Hematopoietic multipotent progenitor cell (in vitro differentiated cells): Measurements from ENCODE around the gene PATJ. TPM values are rescaled to one million over a fixed set of nuclear protein-coding genes. Genes with fewer than 3 reads are reported as not detected.
"Not testable (repeated sequence)": the region's sequence is repeated elsewhere in the genome, so short reads cannot be mapped to it uniquely, and the experiment has no call there.

Experiments used
- DNase-seq, 3 donors: peaks; one replicate each; pipeline ENCODE4 v3.0.0-alpha.2; 2011 to 2015; ENCODE audit warnings: low read depth in 2 of 3, low spot score in 2 of 3
- small RNA-seq: library from RNA; depleted of rRNA; stranded (forward); fragments of <200 nt; gene quantifications from one replicate; pipeline ENCODE3, GENCODE V24; 2012
- total RNA-seq: library from RNA; depleted of rRNA; stranded (reverse); fragments of >200 nt; gene quantifications from one replicate; pipeline ENCODE4 v1.2.3, GENCODE V29; 2012

Gene PATJ
- total RNA-seq, 1 donor = 4.6 TPM

DNA sequence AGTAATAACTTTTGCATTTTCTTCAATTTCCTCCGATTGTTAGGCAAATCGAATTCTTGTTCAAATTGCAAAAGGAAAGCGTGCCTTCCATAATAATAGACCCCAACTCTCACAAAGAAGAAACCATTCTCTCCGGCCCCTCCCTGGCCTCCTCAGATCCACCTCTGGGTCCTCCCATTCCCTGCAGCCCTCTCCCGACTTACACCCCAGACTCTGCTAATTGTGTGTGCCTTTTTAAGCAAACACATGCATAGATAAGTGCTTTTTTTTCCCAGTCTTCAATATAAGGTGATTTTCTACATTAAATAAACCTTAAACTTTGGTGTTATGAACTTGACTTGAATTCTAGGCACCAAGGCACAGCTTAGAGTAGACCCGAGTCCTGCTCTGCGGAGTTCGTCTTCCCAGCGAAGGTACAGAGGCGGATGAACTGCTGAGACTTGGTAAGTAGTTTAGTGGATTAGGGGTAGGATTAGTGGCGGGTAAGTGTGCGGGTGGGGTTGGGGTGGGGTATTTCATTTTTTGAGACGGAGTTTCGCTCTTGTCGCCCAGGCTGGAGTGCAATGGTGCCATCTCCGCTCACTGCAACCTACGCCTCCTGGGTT lies 453.9 kb downstream of the PATJ start:
- DNase-seq = no peak

DNA sequence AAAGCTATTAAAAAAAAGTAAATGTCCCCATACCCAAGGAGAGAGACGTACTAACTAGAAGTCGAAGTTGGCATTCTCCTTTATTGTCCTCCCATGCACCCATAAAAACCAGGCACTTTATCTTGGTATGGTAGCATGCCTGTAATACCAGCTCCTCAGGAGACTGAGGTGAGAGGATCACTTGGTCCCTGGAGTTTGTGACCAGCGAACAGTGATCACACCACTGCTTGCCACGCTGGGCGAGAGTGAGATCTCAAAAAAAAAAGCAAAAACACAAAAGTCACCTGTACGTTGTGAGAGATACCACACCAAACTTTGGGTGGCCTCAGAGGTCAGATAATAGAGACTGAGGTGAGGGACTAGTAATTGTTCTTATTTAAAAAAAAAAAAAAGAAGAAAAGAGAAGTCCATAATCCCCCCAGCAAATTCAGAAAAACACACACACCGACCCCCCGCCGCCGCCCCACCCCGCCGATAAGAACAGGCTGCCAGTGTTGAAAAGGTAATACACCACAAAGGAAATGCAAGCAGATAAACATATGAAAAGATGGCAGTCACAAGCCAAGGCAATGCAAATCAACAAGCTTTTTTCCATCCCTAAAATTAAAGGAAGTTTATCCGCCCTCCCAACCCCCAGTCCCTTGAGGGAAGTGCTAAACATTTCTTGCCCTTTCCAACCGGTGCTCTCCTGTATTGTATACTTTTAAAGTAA lies 455.9 kb downstream of the PATJ start:
- DNase-seq = no peak

DNA sequence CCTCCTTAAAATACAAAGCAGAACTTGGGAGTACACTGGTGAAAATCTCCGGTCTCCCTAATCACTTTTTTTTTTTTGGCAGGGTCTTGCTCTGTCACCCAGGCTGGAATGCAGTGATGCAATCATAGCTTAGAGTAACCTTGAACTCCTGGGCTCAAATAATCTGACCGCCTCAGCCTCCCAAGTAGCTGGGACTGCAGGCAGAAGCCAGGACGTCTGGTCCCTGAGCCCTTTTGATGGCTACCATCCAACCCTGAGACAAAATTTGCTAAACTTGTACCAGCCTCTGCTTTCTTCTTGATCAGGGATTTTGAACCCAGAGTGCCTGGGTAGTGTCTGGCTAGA lies 456.5 kb downstream of the PATJ start:
- no peak for DNase-seq

DNA sequence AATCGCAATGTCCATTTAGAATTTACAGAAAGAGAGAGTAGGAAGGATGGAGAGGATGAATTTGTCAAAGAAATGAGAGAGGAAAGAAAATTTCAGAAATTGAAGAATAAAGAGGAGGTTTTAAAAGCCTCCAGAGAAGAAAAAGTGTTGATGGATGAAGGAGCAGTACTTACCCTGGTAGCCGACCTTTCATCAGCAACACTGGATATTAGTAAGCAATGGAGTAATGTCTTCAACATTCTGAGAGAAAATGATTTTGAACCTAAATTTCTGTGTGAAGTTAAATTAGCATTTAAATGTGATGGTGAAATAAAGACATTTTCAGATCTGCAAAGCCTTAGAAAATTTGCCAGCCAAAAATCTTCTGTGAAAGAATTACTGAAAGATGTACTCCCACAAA lies 464.9 kb downstream of the PATJ start:
- DNase-seq = no peak

DNA sequence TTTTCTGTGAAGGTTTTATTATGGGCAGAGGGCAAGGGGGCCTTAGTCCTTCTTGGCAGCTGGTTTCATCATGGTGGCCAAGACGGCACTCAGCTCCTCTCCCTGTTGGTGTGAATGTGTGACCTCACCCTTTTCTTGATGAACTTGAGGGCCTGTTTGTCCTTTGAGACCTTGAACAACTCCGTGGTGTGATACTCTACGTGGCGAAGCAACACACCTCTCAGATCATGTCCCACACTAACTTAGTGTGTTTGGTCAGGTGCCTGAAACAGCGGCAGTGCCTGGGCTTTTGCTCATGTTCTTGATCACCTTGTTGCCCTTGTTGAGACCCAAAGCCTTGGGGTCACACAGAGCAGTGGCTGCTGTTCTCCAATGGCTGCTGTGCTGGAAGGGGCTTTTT lies 465.8 kb downstream of the PATJ start:
- DNase-seq = no peak

DNA sequence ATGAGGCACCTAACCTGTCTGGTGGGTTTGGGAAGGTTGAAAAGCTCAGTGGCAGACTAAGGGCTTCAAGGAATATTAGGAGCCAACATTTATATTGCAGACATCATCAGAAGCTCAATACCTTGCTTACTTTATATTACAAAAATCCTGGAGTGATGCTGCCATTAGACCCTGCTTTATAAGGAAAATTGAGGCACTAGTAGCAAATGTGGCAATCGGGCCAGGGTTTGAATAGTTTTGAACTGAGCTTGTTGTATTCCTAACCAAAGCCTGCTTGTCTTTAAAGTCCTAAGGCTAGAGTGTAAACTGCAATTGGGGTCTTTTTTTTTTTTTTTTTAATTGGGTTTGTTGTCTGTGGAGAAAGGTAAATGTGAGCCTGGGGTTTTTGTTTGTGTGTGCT lies 466.7 kb downstream of the PATJ start:
- DNase-seq = no peak

DNA sequence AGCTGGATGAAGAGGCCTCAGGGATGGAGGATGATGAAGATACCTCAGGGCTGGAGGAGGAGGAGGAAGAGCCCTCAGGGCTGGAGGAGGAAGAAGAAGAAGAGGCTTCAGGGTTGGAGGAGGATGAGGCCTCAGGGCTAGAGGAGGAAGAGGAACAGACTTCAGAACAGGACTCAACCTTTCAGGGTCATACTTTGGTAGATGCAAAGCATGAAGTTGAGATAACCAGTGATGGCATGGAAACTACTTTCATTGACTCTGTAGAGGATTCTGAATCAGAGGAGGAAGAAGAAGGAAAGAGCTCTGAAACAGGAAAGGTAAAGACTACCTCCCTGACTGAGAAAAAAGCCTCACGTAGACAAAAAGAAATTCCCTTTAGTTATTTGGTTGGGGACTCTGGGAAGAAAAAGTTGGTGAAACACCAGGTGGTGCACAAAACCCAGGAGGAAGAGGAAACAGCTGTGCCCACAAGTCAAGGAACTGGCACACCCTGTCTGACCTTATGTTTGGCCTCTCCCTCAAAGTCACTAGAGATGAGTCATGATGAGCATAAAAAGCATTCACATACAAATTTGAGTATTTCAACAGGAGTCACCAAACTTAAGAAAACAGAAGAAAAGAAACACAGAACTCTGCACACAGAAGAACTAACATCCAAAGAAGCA lies 467.8 kb downstream of the PATJ start:
- DNase-seq = no peak

DNA sequence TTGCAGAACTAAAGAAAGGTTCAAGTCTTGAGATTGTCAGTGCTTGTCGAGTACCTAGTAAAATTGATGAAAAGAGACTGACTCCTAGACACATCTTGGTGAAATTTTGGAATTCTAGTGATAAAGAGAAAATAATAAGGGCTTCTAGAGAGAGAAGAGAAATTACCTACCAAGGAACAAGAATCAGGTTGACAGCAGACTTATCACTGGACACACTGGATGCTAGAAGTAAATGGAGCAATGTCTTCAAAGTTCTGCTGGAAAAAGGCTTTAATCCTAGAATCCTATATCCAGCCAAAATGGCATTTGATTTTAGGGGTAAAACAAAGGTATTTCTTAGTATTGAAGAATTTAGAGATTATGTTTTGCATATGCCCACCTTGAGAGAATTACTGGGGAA lies 468.7 kb downstream of the PATJ start:
- DNase-seq = no peak

DNA sequence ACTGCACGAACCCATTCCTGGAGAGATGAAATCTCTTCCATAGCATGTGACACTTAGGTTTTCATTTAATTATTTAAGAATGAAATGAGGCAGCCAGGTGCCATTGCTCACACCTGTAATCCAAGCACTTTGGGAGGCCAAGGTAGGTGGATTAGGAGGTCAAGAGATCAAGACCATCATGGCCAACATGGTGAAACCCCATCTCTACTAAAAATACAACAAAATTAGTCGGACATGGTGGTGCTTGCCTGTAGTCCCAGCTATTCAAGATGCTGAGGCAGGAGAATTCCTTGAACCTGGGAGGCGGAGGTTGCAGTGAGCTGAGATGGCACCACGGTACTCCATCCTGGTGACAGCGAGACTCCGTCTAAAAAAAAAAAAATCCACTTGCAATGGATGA lies 470.1 kb downstream of the PATJ start:
- no peak for DNase-seq

DNA sequence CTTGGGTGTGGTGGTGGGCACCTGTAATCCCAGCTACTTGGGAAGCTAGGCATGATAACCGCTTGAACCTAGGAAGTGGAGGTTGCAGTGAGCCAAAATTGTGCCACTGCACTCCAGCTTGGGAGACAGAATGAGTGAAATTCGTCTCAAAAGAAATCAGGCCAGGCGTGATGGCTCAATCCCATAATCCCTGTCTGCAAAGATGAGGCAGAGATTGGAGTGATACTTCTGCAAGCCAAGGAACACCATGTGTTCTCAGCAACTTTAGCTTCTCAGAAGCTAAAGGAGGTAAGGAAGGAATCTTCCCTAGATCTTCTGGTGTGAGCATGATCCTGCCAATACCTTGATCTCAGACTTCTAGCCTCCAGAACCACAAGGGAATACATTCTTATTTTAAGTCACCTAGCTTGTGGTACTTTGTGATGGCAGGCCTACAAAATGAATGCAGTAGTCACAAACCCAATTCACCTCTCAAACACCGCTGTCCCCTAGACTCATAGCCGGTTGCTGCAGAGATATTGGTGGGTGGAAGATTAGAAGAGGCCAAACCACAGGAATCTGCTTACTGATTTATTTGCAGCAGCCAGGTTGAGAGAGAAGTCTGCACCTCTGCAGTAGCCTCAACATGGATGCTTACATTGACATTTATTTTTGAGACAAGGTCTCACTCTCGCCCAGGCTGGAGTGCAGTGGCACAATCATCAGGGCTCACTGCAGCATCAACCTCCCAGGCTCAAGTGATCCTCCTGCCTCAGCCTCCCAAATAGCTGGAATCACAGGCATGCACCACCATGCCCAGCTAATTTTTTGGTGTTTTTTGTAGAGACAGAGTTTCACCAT lies 471.0 kb downstream of the PATJ start:
- no peak for DNase-seq

DNA sequence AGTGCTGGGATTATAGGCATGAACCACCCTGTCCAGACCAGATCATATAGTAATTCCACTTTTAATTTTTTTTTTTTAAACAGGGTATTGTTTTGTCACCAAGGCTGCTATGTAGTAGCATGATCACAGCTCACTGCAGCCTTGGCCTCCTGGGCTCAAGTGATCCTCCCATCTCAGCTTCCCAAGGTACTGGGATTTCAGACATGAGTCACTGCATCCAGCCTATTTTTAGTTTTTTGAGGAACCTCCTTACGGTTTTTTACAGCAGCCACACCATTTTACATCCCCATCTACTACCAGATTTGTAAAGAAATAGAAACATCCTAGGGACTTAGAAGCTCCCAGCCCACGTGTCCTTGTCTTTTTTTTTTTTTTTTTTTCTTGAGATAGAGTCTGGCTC lies 476.3 kb downstream of the PATJ start:
- no peak for DNase-seq

DNA sequence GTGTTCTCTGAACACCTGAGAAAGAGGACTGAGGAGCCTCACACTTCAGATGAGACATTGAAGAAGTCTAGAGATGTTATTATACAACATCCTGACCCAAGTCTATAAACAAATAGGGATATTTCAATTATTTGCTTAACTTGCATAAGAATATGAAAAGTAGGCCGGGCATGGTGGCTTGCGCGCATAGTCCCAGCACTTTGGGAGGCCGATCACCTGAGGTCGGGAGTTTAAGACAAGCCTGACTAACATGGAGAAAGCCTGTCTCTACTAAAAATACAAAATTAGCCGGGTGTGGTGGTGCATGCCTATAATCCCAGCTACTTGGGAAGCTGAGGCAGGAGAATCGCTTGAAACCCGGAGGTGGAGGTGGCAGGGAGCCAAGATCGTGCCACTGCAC lies 478.2 kb downstream of the PATJ start:
- DNase-seq = not testable (repeated sequence)

DNA sequence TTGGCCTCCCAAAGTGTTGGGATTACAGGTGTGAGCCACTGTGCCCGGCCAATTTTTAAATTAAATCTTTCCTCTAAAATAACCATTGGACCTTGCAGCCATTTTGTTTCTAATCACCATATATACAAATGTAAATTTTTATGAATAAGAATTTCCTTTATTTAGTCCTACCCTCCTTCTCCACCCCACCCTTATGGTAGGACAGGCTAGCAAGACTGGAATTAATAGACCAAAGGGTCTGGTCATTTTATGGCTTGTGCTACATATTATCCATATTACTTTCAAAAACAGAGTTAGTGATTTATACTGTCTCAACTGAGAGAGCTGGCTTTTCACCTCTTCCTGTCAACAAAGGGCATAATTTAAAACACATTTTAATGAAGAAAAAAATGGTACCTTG lies 478.9 kb downstream of the PATJ start:
- DNase-seq = no peak

DNA sequence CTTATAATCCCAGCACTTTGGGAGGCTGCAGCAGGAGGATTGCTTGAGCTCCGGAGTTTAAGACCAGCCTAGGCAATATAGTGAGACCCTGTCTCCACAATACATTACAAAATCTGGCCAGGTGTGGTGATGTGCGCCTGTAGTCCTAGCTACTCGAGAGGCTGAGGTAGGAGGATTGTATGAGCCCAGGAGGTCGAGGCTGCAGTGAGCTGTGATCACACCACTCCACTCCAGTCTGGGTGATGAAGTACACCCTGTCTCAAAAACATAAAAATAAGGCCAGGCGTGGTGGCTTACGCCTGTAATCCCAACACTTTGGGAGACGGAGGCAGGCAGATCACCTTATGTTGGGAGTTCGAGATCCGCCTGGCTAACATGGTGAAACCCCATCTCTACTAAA lies 480.0 kb downstream of the PATJ start:
- DNase-seq = no peak

DNA sequence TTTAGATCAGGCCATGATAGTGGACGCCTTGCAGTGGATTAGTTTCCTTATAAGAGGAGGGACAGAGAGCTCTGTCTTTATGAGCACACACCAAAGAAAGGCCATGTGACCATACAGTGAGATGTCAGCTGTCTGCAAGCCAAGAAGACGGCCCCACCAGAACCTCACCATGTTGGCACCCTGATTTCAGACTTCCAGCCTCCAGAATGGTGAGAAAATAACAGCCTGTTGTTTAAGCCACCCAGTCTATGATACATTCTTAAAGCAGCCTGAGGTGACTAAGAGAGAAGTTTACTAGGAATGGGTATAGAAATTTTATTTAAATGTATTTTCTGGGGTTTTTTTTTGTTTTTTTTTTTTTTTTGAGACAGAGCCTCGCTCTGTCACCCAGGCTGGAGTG lies 481.9 kb downstream of the PATJ start:
- no peak for DNase-seq

DNA sequence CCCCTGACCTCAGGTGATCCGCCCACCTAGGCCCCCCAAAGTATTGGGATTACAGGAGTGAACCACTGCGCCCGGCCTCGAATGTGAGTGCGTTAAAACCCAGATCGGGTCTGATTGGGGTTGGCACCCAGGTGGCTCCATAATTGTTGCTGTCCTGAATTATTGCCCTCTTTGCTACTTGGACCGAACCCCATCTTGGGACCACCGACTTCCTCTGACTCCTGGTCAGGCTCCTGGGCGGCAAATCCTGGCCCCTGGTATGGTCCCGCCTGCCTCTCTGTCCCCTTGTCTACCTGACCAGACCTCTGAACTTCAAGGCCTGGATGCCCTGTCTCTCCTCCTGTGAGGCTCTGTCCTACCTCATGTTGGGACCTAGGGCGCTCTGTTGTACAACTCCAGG lies 485.2 kb downstream of the PATJ start:
- no peak for DNase-seq

Small RNA genes within 50 kb of the gene (small RNA-seq; reads per million reads assigned to genes)
- gene LAMTOR5P1 = not detected
- not detected for gene MIR3116-1
- gene RN7SL180P = not detected
- not detected for gene RNU6-1177P
- not detected for gene RNU6-414P

Other genes starting within 250 kb of the PATJ start
- gene TM2D1, start 17.3 kb upstream of the PATJ start, total RNA-seq = 16.2 TPM